K562 treated with DMSO at 1 percent for 24 hours (cell line): ENCODE measurements around the gene PTCRA. TPM values are rescaled to one million over a fixed set of nuclear protein-coding genes. Genes with fewer than 3 reads are reported as not detected.

Experiments
- total RNA-seq: library from RNA; unstranded; fragments of 300-600 nt; gene quantifications from 2 replicates; pipeline ENCODE4 v1.2.3, GENCODE V29; 2022; ENCODE audit warnings: low read depth; ENCODE audit not compliant: insufficient read depth

The PTCRA gene
- not detected in 2 replicates for total RNA-seq

GRCh38 chr6:42915732-42916131 is at the start of gene PTCRA:
Gene PTCRA, plus strand, starts transcription at chr6:42916053. Its CDS starts 17 bp downstream, at chr6:42916070.

GRCh38 chr6:42879372-42880239 is 36.2 kb upstream of the PTCRA start, which contains the start of gene RPL7L1:
Gene RPL7L1, plus strand, starts transcription at chr6:42879616. Its CDS starts 295 bp downstream, at chr6:42879911.

DNA sequence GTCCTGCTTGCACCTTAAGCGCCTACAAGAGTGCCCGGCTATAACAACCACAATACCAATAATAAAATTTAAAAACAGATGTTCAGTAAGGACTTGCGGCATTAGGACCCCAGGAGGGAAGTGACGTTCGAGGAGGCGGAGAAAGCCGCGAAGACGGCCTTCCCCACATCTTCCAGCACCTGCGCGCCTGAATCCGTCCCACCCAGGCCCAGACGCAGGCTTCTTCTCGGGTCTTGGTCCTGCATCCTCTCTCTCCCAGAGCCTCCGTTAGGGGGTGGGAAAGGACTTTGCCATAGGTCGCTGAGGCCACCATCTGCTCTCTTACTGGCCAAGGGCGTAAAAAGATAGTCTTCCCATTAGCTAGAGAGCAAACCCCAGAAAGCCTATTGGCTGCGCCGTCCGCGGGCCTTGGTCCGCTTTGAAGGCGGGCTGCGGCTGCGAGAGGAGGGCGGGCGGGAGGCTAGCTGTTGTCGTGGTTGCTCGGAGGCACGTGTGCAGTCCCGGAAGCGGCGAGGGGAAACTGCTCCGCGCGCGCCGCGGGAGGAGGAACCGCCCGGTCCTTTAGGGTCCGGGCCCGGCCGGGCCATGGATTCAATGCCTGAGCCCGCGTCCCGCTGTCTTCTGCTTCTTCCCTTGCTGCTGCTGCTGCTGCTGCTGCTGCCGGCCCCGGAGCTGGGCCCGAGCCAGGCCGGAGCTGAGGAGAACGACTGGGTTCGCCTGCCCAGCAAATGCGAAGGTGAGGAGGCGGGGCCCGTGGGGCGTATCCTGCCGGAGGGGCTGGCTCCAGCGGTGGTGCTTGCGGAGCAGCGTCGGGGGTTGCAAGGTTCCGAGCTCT is 13.3 kb downstream of the PTCRA start, which contains the start of gene CNPY3:
CNPY3 (plus strand) TSS at position 495 of the 835 bp plus-strand sequence; CDS start at position 586, 91 bp downstream.

GRCh38 chr6:42960243-42961019 is 44.6 kb downstream of the PTCRA start, which contains the start of gene GNMT:
Gene GNMT, plus strand, starts transcription at chr6:42960754. Its CDS starts 14 bp downstream, at chr6:42960768.

Other genes with a start within 250 kb of the PTCRA start
- not detected in 2 replicates for gene PRPH2, start 193.5 kb upstream of the PTCRA start, total RNA-seq
- 53.8 and 56.4 TPM in 2 replicates for gene TBCC, start 169.9 kb upstream of the PTCRA start, total RNA-seq
- gene BICRAL, start 134.0 kb upstream of the PTCRA start, total RNA-seq = 5.7 and 6.3 TPM in 2 replicates
- gene RPL7L1, start 36.4 kb upstream of the PTCRA start, total RNA-seq = 85.4 and 87.5 TPM in 2 replicates
- 33.9 and 34.0 TPM in 2 replicates for gene CNPY3, start 13.4 kb downstream of the PTCRA start, total RNA-seq
- gene GNMT, start 44.7 kb downstream of the PTCRA start, total RNA-seq = not detected in 2 replicates
- 65.7 and 67.2 TPM in 2 replicates for gene PEX6, start 63.1 kb downstream of the PTCRA start, total RNA-seq
- 59.4 and 61.1 TPM in 2 replicates for gene PPP2R5D, start 68.5 kb downstream of the PTCRA start, total RNA-seq
- gene MEA1, start 97.9 kb downstream of the PTCRA start, total RNA-seq = 111 and 113 TPM in 2 replicates
- gene KLHDC3, start 98.2 kb downstream of the PTCRA start, total RNA-seq = 218 and 222 TPM in 2 replicates
- 101 and 112 TPM in 2 replicates for gene RRP36, start 105.6 kb downstream of the PTCRA start, total RNA-seq
- gene CUL7, start 137.8 kb downstream of the PTCRA start, total RNA-seq = 47.9 and 48.5 TPM in 2 replicates
- 128 and 144 TPM in 2 replicates for gene MRPL2, start 143.4 kb downstream of the PTCRA start, total RNA-seq
- 38.1 and 46.4 TPM in 2 replicates for gene KLC4, start 143.6 kb downstream of the PTCRA start, total RNA-seq
- 15.6 TPM in 2 replicates for gene PTK7, start 160.3 kb downstream of the PTCRA start, total RNA-seq